ENCODE data around the gene METRNL. TPM values are rescaled to one million over a fixed set of nuclear protein-coding genes. Genes with fewer than 3 reads are reported as not detected.
A peak's percentile ranks its signal among the peaks of the same experiment; 100 is the strongest.

Gene METRNL
- polyA plus RNA-seq, 3 donors, result 23.5 to 134 (median 93.3) TPM

DNA sequence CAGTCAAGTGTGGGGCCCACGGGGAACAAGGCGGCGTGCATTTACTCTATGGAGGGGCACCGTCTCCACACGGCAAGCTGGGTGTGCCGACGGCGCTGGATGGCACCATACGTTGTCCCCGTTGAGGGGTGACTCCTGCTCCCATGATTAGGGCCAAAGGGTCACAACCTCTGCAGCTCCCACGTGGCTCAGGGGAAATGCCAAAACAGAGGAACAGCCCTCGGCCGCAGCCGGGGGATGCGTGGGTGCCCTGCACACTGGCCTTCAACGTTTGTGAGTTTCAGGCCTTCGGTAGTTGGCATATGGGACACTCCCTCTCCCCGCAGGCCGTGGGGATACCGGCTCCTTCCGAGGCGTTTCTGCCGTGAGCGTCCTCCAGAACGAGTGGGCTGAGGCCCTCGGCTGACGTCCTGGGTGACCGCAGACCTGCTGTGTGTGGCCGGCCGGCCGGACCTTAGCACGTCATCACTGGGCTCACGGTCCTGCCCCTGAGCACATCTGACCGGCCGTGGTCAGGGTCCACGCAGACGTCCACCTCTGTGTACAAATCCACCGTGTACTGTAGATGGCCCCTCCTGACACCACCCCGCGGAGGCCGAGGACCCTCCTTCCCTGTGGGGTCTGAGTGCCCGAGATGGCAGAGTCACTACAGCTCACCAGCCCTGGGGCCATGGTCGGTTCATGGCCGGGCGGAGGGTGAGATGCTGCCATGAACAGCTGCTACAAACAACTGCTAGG lies 4.8 kb upstream of the METRNL start:
- no peak overlapping the region for H3K27ac ChIP-seq (ENCODE audit: low read depth, low read length)
- WGBS, 3 donors, result 91 to 94% (median 92%) methylated on average over 44 to 45 of the region's 45 CpGs

DNA sequence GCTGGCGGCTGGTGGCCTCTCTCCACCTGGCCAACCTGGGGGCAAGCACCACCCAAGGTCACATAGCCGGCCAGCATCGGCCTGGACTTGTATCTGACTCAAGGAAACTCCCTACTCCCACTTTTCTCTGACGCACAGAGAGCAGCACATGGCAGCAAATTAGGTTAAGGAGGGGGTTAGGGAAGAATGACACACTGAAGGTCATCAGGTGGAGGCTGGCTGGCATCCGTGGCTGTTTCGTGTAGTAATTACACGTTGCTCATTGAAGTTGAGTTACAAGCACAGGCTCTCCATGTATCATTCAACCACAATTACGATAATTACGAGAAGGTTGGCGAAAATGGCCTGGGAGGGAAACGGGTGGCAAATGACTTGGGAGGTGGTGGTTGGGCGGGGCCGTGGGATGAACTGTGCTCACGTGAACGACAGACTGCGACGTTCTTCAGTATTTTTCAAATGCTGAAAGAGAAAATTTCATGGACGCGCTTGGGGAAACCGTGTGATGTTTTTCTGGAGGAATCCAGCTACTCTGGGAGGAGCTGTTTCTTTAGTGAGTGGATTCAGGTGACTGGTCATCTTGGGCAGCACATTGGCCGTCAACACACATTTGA lies 4.0 kb upstream of the METRNL start:
- no peak overlapping the region for H3K27ac ChIP-seq (ENCODE audit: low read depth, low read length)
- WGBS, 3 donors, result 74 to 90% (median 88%) methylated on average over 21 of the region's 21 CpGs

DNA sequence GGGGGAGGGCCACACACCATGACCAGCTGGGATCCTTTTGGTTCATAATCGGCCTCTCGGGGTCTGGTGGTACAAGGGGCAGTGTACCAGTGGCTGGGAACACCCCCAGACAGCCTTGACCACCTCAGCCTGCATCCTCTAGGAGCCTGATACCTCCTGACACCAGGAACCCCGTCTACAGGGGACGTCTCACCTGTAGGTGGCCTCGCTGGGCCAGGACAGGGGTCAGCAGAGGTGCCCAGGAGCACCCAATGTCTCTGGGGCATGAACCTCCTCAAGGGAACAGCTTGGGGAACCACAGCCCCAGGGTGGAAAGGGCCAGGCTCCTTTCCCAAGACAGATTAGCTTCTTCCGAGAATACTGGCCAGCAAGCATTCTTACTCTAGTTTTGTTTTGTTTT lies 2.5 kb upstream of the METRNL start:
- H3K27ac ChIP-seq (ENCODE audit: low read depth, low read length), result no peak overlapping the region
- WGBS, 3 donors, result 50 to 72% (median 60%) methylated on average over 6 of the region's 6 CpGs

DNA sequence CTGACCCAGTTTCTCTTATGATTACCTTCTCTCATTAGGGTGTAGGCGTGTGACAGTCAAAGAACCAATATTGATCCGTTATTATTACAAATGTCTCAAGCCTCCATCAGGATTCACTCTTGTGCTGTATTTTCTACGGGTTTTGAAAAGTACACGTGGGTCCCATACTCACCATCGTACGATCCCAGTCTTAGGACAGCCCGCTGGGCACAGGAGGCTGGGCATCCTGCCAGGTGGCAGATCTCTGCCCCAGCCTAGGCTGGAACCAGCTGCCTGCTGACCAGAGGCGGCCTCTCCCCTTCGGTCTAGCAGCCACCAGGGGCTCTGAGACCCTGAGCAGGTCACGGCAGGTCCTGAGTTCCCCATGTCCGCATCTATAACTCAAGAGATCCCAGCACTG lies 2.0 kb upstream of the METRNL start:
- no peak overlapping the region for H3K27ac ChIP-seq (ENCODE audit: low read depth, low read length)
- WGBS, 3 donors, result 63 to 77% (median 72%) methylated on average over 11 of the region's 11 CpGs

DNA sequence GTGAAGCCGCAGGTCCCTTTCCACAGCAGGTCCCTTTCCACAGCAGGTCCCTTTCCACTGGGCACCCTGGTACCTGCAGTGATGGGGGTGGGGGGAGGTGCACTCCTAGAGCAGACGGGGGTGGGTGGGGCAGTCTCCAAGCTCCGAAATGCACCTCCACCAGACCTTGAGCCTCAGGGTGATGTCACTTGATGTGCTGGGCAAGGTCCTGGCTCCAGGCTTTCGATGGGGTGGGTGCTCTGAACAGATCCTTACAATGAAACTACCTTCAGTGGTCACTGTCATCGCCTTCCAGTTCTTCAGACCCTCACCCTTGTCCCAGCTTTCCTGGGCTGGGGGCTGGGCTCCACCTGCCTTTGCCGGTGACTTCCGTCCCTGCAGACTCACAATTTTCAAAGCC lies 1.5 kb upstream of the METRNL start:
- H3K27ac ChIP-seq (ENCODE audit: low read depth, low read length), result no peak overlapping the region

DNA sequence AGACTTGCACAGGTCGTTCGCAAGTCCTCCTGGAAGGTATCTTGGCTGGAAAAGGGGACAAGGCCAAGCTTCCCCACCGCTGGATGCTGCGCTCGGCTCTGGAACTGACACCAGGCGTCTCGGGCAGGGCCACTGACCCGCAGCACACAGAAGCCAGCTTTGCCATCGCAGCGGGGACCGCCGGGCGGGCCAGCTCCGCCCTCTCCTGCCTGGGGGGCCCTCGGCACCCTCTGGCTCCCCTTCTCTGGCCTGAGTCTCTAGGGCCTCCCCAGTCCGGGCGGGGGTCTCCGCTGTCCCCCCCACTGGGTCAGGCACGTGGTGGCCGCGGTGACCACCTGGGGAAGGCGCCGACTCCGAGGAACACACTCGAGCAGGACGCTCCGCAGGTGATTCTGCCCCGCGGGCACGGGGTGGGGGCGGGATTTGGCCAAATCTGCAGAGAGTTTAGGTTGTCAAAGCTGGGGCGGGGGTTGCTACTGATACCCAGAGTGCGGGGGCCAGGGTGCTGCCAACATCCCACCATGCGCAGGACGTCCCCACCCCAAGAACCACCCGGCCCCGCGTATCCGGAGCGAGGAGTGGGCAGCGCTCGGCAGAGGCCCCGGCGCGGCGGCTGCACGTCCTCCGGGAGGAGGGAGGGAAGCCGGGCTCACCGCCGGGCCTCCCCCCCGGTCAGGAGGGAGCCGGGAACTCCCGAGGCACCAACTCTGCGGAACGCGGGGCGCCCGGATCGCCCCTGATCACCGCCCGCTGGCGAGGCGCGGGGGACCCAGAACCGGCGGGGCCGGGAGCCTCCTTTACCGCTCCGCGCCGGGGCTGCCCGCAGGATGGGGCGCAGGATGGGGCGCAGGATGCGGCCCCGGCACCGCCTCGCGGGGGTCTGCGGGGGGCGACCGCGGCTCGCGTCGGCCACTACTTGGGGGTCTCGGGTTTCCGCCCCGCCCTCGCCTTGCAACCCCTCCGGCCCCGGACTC lies 744 bp upstream of the METRNL start:
- WGBS, 3 donors, result 6 to 12% (median 6%) methylated on average over 56 to 91 of the region's 93 CpGs
- no peak overlapping the region for H3K27ac ChIP-seq (ENCODE audit: low read depth, low read length)

More for the DNA sequence above, 1.5 kb upstream of the METRNL start:
- WGBS, 3 donors, result 67 to 78% (median 69%) methylated on average over 7 of the region's 7 CpGs

DNA sequence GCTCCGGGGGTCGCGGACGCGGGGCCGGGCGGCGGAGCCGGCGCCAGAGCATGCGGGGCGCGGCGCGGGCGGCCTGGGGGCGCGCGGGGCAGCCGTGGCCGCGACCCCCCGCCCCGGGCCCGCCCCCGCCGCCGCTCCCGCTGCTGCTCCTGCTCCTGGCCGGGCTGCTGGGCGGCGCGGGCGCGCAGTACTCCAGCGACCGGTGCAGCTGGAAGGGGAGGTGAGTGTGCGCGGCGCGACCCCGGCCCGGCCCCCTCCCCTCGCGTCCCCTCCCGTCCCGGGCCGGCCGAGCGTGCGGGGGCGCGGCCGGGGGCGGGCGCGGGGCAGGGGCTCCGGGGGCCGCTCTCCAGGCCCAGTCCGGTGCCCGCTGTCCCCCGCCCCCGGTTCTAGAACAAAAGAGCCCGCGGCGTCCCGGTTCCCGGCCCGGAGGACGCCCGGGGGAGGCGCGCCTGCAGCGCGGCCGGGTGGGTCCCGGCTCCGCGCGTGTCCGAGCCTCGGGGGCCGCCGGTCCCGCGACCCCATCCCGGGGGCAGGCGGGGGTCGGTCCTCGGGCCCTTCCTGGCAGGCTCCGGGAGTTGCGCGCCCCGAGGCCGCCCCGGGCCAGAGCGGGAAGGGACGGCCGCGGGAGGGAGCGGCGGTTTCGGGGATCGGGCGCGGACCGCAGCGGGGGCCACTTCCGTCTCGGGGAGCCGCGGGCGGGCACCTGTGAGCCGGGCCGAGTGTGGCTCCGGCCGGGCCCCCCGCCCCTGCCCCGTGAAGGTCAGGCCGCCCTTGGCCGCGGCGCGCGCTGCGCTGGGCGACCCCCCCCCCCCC lies 563 bp downstream of the METRNL start:
- H3K27ac ChIP-seq (ENCODE audit: low read depth, low read length), result peak overlapping the region; percentile 46
- WGBS, 3 donors, result 1% methylated on average over 29 to 121 of the region's 127 CpGs

DNA sequence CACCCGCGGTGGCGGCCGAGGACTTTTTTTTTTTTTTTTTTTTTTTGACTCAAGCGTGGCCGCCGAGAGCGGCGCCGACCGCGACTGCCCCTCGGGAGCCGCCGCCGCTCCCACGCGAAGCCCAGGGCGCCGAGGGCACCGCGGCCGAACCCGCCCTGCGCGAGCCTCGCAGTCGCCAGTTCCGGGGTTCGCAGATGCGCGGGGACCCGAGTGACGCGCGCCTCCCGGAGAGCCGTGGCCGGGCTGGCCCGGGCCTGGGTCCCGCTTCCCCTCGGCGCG lies 1.1 kb downstream of the METRNL start:
- WGBS, 3 donors, result 0 to 1% (median 0%) methylated on average over 25 to 40 of the region's 44 CpGs
- peak overlapping the region; percentile 46 for H3K27ac ChIP-seq (ENCODE audit: low read depth, low read length)

DNA sequence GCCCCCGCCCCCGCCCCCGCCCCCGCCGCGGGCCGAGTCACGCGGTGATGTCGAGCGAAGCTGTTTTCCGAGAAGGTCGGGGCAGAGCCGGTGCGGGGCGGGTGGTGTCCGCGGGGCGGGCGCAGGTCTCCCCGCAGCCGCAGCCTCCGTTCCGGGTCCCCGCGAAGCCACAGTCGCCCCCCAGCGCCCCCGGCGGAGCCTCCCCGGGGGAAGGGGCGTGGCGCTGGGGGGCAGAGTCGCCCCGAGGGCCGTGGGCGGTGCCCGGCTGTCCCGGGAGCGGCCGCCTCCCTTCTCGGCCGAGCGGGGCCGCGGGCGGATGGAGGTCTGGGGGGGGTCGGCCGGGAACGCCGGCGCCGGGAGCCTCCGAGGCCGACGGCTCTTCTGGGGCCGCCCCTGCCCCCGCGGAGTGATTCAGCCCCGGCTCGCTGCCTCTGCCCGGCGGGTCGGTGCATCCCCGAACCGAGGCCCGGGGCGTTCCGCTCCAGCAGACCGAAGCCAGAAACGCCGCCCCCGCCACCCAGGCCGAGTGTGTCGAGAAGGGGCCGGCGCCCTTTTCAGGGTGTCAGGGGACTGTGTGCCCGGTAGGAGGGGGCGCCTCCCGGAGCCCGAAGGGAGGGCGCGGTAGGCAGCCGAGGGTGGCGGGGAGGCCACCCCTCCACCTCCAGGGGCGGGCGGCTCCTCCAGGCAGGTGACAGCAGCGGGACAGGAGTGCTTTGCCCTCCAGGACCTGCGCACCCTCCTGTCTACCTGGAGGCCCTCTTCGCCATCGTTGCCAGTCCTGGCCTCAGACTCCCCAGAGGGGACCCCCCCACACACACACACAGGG lies 1.7 kb downstream of the METRNL start:
- 4 to 8% (median 5%) methylated on average over 57 to 91 of the region's 91 CpGs for WGBS, 3 donors
- H3K27ac ChIP-seq (ENCODE audit: low read depth, low read length), result peak overlapping the region; percentile 46

DNA sequence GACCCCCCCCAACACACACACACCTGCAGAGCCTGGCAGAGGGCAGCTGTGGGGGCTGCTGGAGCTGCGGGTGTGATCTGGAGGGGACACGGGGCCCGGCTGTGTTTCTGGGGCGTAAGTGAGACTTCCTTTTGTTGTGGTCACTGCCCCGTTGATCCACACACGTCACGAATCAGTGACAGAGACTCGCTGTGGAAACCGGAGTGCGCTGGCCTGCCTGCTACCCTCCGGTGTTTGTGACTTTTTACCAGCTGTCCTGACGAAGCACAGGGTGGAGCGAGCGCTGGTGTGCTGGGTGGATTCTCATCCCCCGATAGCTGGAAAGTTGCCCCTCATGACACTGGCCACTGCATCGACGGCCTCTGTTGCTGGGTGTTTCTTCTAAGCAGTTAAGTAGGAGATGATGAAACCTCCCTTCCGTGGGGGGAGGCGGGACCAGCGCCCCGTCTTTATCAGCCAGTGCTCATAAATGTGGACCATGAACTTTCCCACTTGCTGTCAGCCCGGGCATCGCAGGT lies 2.3 kb downstream of the METRNL start:
- peak overlapping the region; percentile 45 for H3K27ac ChIP-seq (ENCODE audit: low read depth, low read length)
- WGBS, 3 donors, result 33 to 46% (median 45%) methylated on average over 23 of the region's 23 CpGs

DNA sequence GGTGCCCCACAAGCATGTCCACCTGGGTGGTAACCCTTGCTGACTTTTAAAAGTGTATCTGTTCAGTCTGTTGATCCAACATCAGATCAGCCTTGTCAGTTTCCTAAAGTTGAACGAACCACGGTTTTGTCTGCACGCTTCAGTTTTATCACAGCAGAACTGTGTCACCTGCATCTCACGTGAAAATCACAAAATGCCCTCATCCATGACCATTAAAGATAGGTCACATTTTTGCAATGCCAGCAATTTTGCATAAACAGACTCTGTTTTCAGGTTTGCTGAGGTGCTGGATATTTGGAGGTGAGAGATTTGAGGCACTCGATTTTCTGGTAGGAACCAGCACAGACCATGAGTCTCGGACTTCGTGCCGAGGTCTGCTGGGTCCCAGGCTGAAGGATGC lies 3.0 kb downstream of the METRNL start:
- 77 to 92% (median 89%) methylated on average over 8 of the region's 8 CpGs for WGBS, 3 donors
- no peak overlapping the region for H3K27ac ChIP-seq (ENCODE audit: low read depth, low read length)

DNA sequence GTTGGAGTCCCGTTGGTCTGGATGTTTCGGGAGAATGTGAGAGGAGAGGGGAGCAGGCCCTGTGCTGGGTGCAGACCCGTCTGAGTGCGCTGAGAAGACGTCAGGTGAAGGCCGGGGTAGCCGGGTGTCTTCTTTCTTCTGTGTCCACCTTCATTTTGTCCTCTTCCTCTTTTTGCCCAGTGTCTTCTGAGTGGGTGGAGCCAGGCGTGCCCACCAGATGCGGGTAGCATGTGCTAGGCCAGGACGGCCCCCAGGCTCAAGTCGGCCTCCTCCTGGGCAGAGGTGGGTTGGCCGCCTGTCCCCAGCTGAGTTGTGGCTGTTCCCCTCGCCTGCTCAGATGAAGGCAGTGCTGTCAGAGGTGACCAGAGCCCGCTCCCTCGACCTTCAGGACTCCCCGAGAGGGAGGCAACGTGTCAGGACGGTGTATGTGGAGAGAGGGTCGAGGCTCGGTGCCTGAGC lies 3.5 kb downstream of the METRNL start:
- 76 to 78% (median 78%) methylated on average over 18 to 20 of the region's 20 CpGs for WGBS, 3 donors
- H3K27ac ChIP-seq (ENCODE audit: low read depth, low read length), result no peak overlapping the region

DNA sequence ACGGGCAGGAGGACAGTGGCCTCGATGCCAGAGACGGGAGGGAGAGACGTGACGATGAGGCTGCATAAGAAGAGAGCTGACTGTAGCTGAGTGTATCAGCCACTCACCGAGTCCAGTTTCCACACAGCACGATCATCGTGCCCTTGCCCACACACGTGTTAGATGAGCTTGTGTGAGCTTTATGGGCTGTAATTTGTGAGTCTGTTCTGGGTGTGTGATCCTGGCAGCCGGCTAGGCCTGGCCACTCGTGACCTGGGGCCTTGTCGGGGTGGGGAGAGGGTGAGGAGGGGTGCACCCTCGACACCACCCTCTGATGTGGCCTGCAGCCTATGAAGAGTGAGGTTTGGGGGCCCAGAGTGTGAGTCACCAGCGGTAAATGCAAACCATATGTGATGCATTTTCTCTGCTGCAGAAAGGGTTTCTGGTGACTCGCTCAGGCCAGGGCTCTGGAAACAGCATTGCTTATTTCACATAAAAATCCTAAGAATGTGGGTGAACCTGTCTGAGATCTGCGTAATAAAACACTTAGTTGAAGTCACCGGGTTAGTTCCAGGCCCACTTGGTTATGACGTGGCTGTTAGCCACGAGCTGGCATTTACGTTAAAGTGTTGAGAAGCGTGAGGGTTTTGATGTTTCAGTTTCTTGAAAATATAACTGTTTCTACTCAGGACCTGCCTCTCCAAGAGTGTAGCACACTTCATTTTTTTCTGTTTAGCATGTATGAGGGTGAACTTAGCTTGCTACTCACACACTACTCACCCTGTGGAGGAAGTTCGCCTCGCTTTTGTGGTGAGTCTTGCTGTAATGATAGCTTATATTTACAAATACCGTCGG lies 4.2 kb downstream of the METRNL start:
- no peak overlapping the region for H3K27ac ChIP-seq (ENCODE audit: low read depth, low read length)
- WGBS, 3 donors, result 45 to 64% (median 51%) methylated on average over 25 of the region's 25 CpGs

DNA sequence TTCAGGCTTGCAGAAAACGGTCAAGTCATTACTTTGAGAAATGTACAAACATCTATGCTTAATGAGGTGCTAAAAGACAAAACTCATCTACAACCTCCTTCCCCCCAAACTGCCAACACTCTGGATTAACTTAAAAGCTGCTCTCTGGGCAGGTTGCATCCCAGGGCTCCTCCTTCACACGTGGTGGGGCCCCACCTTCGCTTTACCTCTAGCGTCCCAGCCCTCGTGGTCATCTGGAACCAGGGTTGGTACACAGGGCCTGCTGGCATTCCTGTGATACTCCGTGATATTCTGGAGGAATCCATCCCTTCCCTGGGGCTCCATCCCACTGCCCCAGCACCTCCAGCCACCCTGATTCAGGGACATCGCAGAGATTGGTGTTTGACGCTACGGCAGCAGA lies 4.8 kb downstream of the METRNL start:
- WGBS, 3 donors, result 56 to 74% (median 65%) methylated on average over 9 of the region's 9 CpGs
- H3K27ac ChIP-seq (ENCODE audit: low read depth, low read length), result no peak overlapping the region

DNA sequence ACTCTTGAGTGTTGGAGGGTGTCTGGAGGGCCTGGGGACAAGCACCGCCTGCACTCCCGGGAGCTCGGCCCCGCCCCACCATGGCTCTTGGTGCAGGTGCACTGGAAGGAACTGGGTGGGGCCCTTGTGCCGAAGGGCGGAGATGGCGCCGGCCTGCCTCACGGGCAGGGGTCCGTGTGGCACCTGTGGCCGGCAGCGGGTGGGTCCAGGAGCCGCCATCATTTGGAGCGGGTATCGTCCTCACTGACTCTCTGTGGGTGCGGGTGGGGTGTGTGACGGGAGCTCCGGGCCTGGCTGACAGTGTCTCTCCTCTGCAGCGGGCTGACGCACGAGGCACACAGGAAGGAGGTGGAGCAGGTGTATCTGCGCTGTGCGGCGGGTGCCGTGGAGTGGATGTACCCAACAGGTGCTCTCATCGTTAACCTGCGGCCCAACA lies 5.2 kb downstream of the METRNL start:
- H3K27ac ChIP-seq (ENCODE audit: low read depth, low read length), result no peak overlapping the region
- 88 to 94% (median 94%) methylated on average over 27 of the region's 27 CpGs for WGBS, 3 donors

DNA sequence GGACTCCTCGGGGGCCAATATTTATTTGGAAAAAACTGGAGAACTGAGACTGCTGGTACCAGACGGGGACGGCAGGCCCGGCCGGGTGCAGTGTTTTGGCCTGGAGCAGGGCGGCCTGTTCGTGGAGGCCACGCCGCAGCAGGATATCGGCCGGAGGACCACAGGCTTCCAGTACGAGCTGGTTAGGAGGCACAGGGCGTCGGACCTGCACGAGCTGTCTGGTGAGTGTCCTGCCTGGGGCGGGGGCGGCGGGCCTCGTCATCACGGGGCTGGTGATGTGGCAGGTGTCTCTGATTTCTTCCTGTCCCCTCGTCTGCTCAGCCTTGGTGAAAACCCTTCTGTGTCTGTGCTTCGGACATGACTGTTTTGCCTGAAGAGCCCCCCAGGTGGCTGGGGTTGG lies 5.7 kb downstream of the METRNL start:
- WGBS, 3 donors, result 90 to 93% (median 91%) methylated on average over 22 of the region's 22 CpGs
- no peak overlapping the region for H3K27ac ChIP-seq (ENCODE audit: low read depth, low read length)

Data from adipose tissue (tissue), 3 donors.